ENCODE data around the gene STX1B. TPM values are rescaled to one million over a fixed set of nuclear protein-coding genes. Genes with fewer than 3 reads are reported as not detected.

The STX1B gene
- total and polyA plus RNA-seq, 2 of the 8 experiments (the other 6 are each of a cell fraction or from before 2014, with no cell fraction given) = 8.9 to 20.2 TPM

DNA sequence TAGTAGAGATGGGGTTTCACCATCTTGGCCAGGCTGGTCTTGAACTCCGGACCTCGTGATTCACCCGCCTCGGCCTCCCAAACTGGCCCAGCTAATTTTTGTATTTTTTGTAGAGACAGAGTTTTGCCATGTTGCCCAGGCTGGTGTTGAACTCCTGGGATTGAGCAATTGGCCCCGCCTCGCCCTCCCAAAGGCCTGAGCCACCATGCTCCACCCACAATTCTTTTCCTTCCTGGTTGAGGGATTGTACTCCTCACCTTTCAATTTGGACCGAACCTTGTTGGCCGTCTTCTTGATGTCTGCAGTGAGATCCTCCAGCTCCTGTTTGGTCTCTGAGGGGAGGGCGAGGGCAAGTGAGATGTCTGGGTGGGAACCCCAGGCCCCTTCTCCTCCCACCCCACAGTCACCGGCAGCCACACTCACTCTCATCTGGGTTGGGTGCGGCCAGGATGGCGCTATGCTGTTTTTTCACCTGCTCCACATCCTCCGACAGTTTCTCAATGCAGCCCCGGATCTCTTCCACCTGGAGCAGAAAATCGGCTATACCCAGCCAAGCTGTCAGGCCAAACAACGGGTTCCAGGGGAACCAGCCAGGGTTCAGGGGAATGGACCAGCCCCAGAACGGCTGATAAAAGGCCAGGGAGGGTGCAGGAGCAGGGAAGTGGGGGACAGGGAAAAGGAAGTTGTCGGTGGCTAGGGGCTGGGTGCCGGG, 9.6 kb downstream of the STX1B start:
- Histone ChIP-seq H3K23ac (ENCODE audit: insufficient read length) (no peak overlapping the region), H2BK5ac (ENCODE audit: low read depth, low read length) (no peak overlapping the region), H4K20me1 (replicated peaks in 1 of 2; ENCODE audit: control insufficient read depth in 1 of 2, insufficient read depth in 2 of 2, low read length in 2 of 2) (no peaks in the 10 kb centered on the region), H3K56ac (replicated peaks; ENCODE audit: insufficient read length, low read depth, low read length) (no peak overlapping the region), H3K4me2 (ENCODE audit: insufficient read depth in 1 of 2, low read depth in 2 of 2, low read length in 2 of 2) (no peak overlapping the region), H2AK5ac (ENCODE audit: low read depth, low read length) (no peak overlapping the region), H3K36me3 (ENCODE audit: control insufficient read depth in 2 of 4, insufficient read depth in 4 of 4, low read length in 3 of 4) (no peaks in the 10 kb centered on the region), H3K23me2 (ENCODE audit: low read depth, low read length) (peaks cover 12% of the 10 kb centered on the region), H2BK15ac (ENCODE audit: low read length) (no peak overlapping the region), H2BK120ac (replicated peaks; ENCODE audit: low read depth, low read length) (no peak overlapping the region), H4K5ac (ENCODE audit: insufficient read length, low read depth, low read length) (no peak overlapping the region), H3K14ac (ENCODE audit: insufficient read length) (no peak overlapping the region), H2BK12ac (ENCODE audit: low read depth, low read length) (no peak overlapping the region), H3K27ac (ENCODE audit: low read depth, low read length) (no peak overlapping the region), H3K9me3 (ENCODE audit: insufficient read depth in 2 of 2, low read depth in 1 of 2, low read length in 1 of 2) (no peaks in the 10 kb centered on the region), H3K27me3 (replicated peaks in 1 of 4; ENCODE audit: control insufficient read depth in 3 of 4, extremely low read depth in 1 of 4, insufficient read depth in 3 of 4, low read length in 3 of 4) (no peaks in the 10 kb centered on the region; a peak in 1 of 7 replicates), H4K91ac (replicated peaks; ENCODE audit: insufficient read length, low read length) (no peak overlapping the region), H3K4ac (replicated peaks; ENCODE audit: insufficient read length, low read depth, low read length) (no peak overlapping the region), H3K79me1 (ENCODE audit: low read depth, low read length) (0 out of 2 replicates have a peak, but pooled peaks cover 8% of the 10 kb centered on the region), H3K4me1 (replicated peaks in 1 of 4; ENCODE audit: control insufficient read depth in 3 of 4, insufficient read depth in 4 of 4, low read length in 3 of 4) (peaks cover 0 to 15% (median 10%) of the 10 kb centered on the region in 4 experiments; a peak in 6 of 7 replicates), H3K79me2 (ENCODE audit: control insufficient read depth in 1 of 2, insufficient read depth in 2 of 2, low read length in 2 of 2) (no peaks in the 10 kb centered on the region), H3K9ac (replicated peaks in 1 of 4; ENCODE audit: extremely low read depth in 1 of 4, low read depth in 3 of 4, low read length in 3 of 4) (no peak overlapping the region), H4K8ac (ENCODE audit: extremely low read depth, insufficient read depth, low read length) (no peak overlapping the region), H3K4me3 (ENCODE audit: extremely low read depth in 1 of 4, insufficient read depth in 2 of 4, low read depth in 3 of 4, low read length in 4 of 4) (no peak overlapping the region), H2BK20ac (ENCODE audit: low read length) (no peak overlapping the region), H2AFZ (ENCODE audit: low read length) (no peak overlapping the region), H3K18ac (ENCODE audit: extremely low read depth, low read length) (no peak overlapping the region)
- WGBS, 2 experiments (ENCODE audit: extremely low coverage in 1 of 2, insufficient coverage in 1 of 2, insufficient read length in 1 of 2, insufficient replicate concordance in 2 of 2, low coverage in 1 of 2, low lambda C conversion rate in 2 of 2, missing lambda C conversion rate in 1 of 2) = 92% methylated on average over 18 of the region's 19 CpGs; no CpG with 5 or more reads in 1 of the 2 experiments
- CTCF ChIA-PET (ENCODE audit: partially characterized antibody) = interaction anchor here (0.7 to 2.1 kb wide), 4 partner anchors 15 to 49 kb away, joined by 3 to 5 read pairs (median 4); partner anchors contain the start of gene HSD3B7
- DNase-seq (ENCODE audit: low read depth in 1 of 2, low spot score in 2 of 2) (no peak), FAIRE-seq (no peak)
- POLR2A ChIA-PET (ENCODE audit: partially characterized antibody) = interaction anchor here (1.0 to 1.1 kb wide), 2 partner anchors 22 to 53 kb away, joined by 3 read pairs; no protein-coding TSS in a partner anchor
- TF ChIP-seq TCF12 (IDR thresholded peaks at IDR 0.05; ENCODE audit: low read depth, low read length) = no peak
- TF ChIP-seq TAF7 (optimal IDR thresholded peaks at IDR 0.05; ENCODE audit: borderline replicate concordance, low read depth, low read length) = no peak
- no peak for TF ChIP-seq KDM5A (IDR thresholded peaks at IDR 0.05; ENCODE audit: low read length)
- TF ChIP-seq USF2 (IDR thresholded peaks at IDR 0.05; ENCODE audit: low read length) = no peak
- TF ChIP-seq RAD21 (IDR thresholded peaks at IDR 0.05 in 1 of 2, conservative IDR thresholded peaks at IDR 0.05 in 1 of 2; ENCODE audit: low read depth in 2 of 2, low read length in 2 of 2) = no peak
- TF ChIP-seq FOSL1 (IDR thresholded peaks at IDR 0.05; ENCODE audit: insufficient read depth, low read depth, low read length) = no peak
- no peak for TF ChIP-seq PHF8 (conservative IDR thresholded peaks at IDR 0.05; ENCODE audit: low read depth, low read length)
- no peak for TF ChIP-seq BCL11A (IDR thresholded peaks at IDR 0.05; ENCODE audit: low read depth in 2 of 2, low read length in 2 of 2)
- TF ChIP-seq CBX5 (IDR thresholded peaks at IDR 0.05; ENCODE audit: low read depth, low read length) = no peak
- no peak for TF ChIP-seq CHD1 (IDR thresholded peaks at IDR 0.05; ENCODE audit: low read depth, low read length)
- no peak for TF ChIP-seq RFX5 (IDR thresholded peaks at IDR 0.05; ENCODE audit: borderline replicate concordance, low read depth, low read length)
